GM12864 (cell line): ENCODE measurements around the gene ITIH3.

ENCODE experiments used
- DNase-seq: peaks from one replicate; pipeline ENCODE4 v3.0.0-alpha.2; 2011; ENCODE audit warnings: low read depth
- H3K4me3 ChIP-seq: 2 replicates; pipeline ENCODE4 v1.5.1; 2011; ENCODE audit warnings: mild to moderate bottlenecking, low read depth, low read length, control low read depth
- TF ChIP-seq, protein P1 (sequence below): IDR thresholded peaks from 2 replicates; pipeline ENCODE4 v1.5.1; 2011; ENCODE audit warnings: low read depth, mild to moderate bottlenecking, moderate library complexity, low read length, control low read depth, inconsistent platforms; ENCODE audit errors: missing control alignments

The ITIH3 gene

DNA sequence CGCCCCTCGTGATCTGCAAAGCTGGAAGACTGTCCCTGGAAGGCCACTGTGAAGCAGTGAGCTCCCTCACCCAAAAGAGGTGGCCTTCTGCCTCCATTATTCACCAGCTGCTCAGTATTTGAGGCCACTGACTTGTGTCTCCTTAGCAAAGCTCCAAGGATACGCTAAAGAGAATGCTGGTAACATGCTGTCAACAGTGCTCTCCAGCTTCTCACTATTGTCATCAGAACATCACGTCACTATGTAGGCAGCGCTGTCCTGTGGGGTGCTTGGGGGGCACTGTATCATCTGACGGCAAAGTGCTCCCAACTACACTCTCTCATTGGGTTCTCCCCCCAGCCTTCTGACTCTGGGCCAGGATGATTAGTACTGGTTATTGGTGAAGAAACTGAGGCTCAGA, 21.6 kb downstream of the ITIH3 start:
- no peak overlapping the region for H3K4me3 ChIP-seq
- TF ChIP-seq, protein P1, sequence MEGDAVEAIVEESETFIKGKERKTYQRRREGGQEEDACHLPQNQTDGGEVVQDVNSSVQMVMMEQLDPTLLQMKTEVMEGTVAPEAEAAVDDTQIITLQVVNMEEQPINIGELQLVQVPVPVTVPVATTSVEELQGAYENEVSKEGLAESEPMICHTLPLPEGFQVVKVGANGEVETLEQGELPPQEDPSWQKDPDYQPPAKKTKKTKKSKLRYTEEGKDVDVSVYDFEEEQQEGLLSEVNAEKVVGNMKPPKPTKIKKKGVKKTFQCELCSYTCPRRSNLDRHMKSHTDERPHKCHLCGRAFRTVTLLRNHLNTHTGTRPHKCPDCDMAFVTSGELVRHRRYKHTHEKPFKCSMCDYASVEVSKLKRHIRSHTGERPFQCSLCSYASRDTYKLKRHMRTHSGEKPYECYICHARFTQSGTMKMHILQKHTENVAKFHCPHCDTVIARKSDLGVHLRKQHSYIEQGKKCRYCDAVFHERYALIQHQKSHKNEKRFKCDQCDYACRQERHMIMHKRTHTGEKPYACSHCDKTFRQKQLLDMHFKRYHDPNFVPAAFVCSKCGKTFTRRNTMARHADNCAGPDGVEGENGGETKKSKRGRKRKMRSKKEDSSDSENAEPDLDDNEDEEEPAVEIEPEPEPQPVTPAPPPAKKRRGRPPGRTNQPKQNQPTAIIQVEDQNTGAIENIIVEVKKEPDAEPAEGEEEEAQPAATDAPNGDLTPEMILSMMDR = no peak
- DNase-seq = no peak

- DNase-seq = no peak
- H3K4me3 ChIP-seq = no peak overlapping the region
- TF ChIP-seq, protein P1 = no peak
These were observed 22.1 kb downstream of the ITIH3 start for GRCh38 chr3:52816654-52817053.

DNA sequence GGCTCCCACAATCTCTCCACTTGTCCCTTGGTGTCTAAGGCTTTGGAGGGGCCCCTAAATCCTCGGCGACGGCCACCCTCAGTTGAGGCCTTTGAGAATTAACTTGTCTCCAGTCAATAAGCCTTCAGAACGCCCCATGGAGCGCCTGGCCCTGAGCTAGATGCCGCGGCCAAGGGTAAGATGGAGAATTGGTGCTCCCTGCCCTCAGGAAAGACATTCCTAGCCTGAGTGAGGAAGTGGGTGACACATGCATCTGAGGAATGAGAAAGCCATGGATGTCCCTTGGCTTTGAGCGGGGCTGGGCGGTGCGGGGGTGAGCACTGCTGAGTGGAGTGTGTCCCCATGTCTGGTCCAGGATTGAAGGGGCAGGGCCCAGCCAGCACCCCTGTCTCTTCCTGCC, 22.6 kb downstream of the ITIH3 start:
- TF ChIP-seq, protein P1 = no peak
- no peak for DNase-seq
- no peak overlapping the region for H3K4me3 ChIP-seq

DNA sequence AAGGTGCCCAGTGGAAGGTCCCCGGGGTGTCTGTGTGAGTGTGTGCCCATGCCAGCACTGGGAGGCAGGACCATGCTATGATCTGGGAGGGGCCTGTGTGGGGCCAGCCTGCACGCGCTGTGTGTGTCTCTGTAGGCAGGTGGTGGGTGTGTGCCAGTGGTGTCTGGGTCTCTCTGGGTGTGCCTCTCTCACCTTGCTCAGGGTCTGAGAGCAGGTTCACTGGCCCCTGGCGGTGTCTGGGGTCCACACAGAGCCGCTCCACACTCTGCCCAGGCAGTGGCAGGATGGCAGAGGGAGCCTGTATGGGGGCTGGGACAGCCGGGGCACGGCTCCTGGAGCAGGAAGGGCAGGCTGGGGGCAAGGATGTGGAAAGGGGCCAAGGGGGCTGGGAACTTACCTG, 23.3 kb downstream of the ITIH3 start:
- H3K4me3 ChIP-seq = no peak overlapping the region
- DNase-seq = no peak
- TF ChIP-seq, protein P1 = no peak

- no peak overlapping the region for H3K4me3 ChIP-seq
- no peak for DNase-seq
- TF ChIP-seq, protein P1 = no peak
These were observed 25.3 kb downstream of the ITIH3 start for GRCh38 chr3:52819936-52820335.

DNA sequence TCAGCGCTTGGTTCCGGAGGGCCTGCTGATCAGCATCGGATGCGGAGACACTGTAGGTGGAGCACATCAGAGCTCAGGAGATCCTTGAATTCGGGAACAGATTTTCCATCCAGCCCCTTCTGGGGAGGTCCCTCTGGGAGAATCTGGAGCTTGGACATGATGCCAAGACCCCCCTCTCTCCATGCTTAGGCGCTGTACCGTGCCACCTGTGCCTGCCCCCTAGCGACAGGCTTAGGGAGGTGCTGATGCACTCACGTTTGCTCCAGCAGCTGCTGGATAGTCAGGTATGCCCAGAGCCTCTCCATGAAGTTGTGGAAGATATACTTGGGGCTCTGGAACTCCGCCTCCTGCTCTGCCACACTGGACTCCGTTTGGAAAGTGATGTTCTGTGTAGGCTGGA, 26.1 kb downstream of the ITIH3 start:
- no peak overlapping the region for H3K4me3 ChIP-seq
- no peak for DNase-seq
- TF ChIP-seq, protein P1 = peak; percentile 91

GRCh38 chr3:52822363-52822762, 27.8 kb downstream of the ITIH3 start:
- H3K4me3 ChIP-seq = no peak overlapping the region
- TF ChIP-seq, protein P1 = no peak
- DNase-seq = no peak
